GM13977 (cell line): ENCODE results near the gene DNMT3L.
"Not testable (repeated sequence)": the region's sequence is repeated elsewhere in the genome, so short reads cannot be mapped to it uniquely, and the experiment has no call there.

Experiments used
- DNase-seq: peaks from one replicate; pipeline ENCODE4 v3.0.0; 2012; ENCODE audit warnings: low spot score
- CTCF ChIP-seq: IDR thresholded peaks from 2 replicates; pipeline ENCODE4 v1.5.1; 2012; ENCODE audit warnings: mild to moderate bottlenecking, control low read depth; ENCODE audit not compliant: insufficient read depth; ENCODE audit errors: extremely low read depth, missing control alignments
- in situ Hi-C: fragments of 300-500 bp; cut with MboI; formaldehyde crosslinking; loops from one replicate; pipeline ENCODE4 v1.12.0; 2022; ENCODE audit warnings: low sequenced_read_pairs, low pct_unique_long_range_greater_than_20kb, mixed read lengths, inconsistent platforms; ENCODE audit not compliant: unreplicated experiment

The DNMT3L gene

GRCh38 chr21:44199448-44199847 lies 62.2 kb downstream of the DNMT3L start:
- DNase-seq = no peak
- in situ Hi-C loops = no loop called here
- TF ChIP-seq CTCF = no peak

DNA sequence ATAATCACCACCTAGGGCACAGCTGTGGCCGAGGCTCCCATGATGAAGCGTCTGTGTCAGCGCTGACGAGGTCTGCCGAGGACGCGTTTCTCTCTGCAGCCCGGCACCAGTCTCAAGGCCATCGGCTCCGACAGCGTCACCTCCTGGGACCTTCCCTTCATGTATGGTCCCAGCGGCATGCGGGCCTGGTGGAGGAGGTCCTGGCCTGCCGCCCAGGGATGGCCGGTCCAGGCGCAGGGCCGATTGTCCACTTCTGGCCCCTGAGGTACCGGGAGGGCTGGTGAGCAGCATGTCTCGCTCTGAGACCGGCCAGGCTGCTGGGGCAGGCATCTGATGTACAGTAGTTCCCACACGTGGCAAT lies 64.6 kb downstream of the DNMT3L start:
- DNase-seq, in situ Hi-C loops: not testable (repeated sequence)
